SU-DHL-6 (cell line): Measurements from ENCODE around the gene ZNF862.
A peak's percentile ranks its signal among the peaks of the same experiment; 100 is the strongest.

ENCODE experiments used
- H2AFZ ChIP-seq: fragments of 200-600 bp; sonication (generic); 2 replicates; pipeline ENCODE4 v1.6.1; 2014; ENCODE audit warnings: low read depth, mild to moderate bottlenecking, moderate library complexity, mixed read lengths, antibody characterized with exemption, low read length; ENCODE audit not compliant: severe bottlenecking
- H3F3A ChIP-seq: fragments of 200-600 bp; shearing (Covaris generic); 2 replicates; pipeline ENCODE4 v1.6.0; 2016; ENCODE audit warnings: antibody characterized with exemption, mild to moderate bottlenecking; ENCODE audit not compliant: insufficient read depth
- H3K27ac ChIP-seq: fragments of 200-600 bp; sonication (generic); 2 replicates; pipeline ENCODE4 v1.5.1; 2016; ENCODE audit warnings: low read depth, mild to moderate bottlenecking, low read length, moderate library complexity, mixed read lengths
- H3K27me3 ChIP-seq: fragments of 200-600 bp; sonication (generic), shearing (Covaris generic); 2 replicates; pipeline ENCODE4 v1.6.0; 2014; ENCODE audit warnings: mild to moderate bottlenecking, low read length
- H3K36me3 ChIP-seq: fragments of 200-600 bp; sonication (generic); 2 replicates; pipeline ENCODE4 v1.6.1; 2014; ENCODE audit warnings: mild to moderate bottlenecking, low read length, mixed read lengths
- H3K4me2 ChIP-seq: fragments of 300-600, 200-600 bp; shearing (Covaris generic), sonication (generic); 2 replicates; pipeline ENCODE4 v1.6.0; 2014; ENCODE audit warnings: low read length, low read depth, mild to moderate bottlenecking; ENCODE audit not compliant: poor library complexity, severe bottlenecking
- H3K4me3 ChIP-seq: fragments of 200-600 bp; sonication (generic); 2 replicates; pipeline ENCODE4 v1.5.1; 2014; ENCODE audit warnings: antibody characterized with exemption, low read length, mild to moderate bottlenecking, mixed read lengths; ENCODE audit not compliant: insufficient read depth, poor library complexity, severe bottlenecking
- H3K79me2 ChIP-seq: fragments of 200-600 bp; sonication (generic); 2 replicates; pipeline ENCODE4 v1.6.1; 2014; ENCODE audit warnings: mild to moderate bottlenecking, low read length, moderate library complexity; ENCODE audit not compliant: insufficient read depth
- H3K9ac ChIP-seq: fragments of 200-600 bp; sonication (generic); 2 replicates; pipeline ENCODE4 v1.7.0; 2014; ENCODE audit warnings: mild to moderate bottlenecking, low read length
- H3K9me2 ChIP-seq: fragments of 200-600 bp; sonication (generic); replicated peaks from 2 replicates; pipeline ENCODE4 v1.6.1; 2014; ENCODE audit warnings: low read length; ENCODE audit not compliant: insufficient read depth
- H3K9me3 ChIP-seq: fragments of 200-600 bp; sonication (generic); 2 replicates; pipeline ENCODE4 v1.6.1; 2014; ENCODE audit warnings: low read length, mixed read lengths; ENCODE audit not compliant: insufficient read depth
- H4K20me1 ChIP-seq: fragments of 200-600 bp; sonication (generic); 2 replicates; pipeline ENCODE4 v1.6.1; 2014; ENCODE audit warnings: low read depth, mild to moderate bottlenecking, antibody characterized with exemption, low read length, moderate library complexity, mixed read lengths
- EZH2phosphoT487 ChIP-seq: fragments of 200-600 bp; sonication (generic), shearing (Covaris generic); conservative IDR thresholded peaks from 2 replicates; pipeline ENCODE4 v1.6.1; 2018; ENCODE audit warnings: mild to moderate bottlenecking, antibody characterized with exemption, low read length, moderate library complexity, mixed read lengths
- TF ChIP-seq, protein P1 (sequence below): fragments of 200-600 bp; sonication (generic); IDR thresholded peaks from one replicate; pipeline ENCODE4 v1.5.1; 2017; ENCODE audit warnings: antibody characterized with exemption, mild to moderate bottlenecking, low read length, moderate library complexity; ENCODE audit not compliant: insufficient read depth, poor library complexity, severe bottlenecking

Gene ZNF862

DNA sequence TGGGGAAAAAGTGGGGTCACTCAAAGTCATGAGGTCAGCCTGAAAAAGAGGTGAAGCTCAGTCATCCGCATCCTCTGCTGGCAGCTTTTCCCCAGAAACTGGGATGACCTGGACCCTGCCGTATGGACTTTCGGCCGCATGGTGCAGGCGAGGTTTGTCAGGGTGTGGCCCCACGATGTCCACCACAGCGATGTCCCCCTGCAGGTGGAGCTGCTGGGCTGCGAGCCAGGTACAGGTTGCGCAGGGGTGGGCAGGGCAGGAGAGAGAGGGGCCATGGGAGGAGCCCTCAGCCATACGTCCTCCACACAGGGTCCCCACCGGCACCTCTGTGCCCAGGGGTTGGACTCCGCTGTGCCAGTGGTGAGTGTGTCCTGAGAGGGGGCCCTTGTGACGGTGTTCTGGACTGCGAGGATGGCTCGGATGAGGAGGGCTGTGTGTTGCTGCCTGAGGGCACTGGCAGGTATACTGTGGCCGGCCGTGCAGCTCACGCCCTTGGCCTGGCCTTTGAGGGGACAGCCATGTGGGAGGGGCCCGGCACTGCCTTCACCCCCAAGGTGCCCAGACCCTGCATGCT, 41.8 kb upstream of the ZNF862 start:
- no peaks in the 10 kb centered on the region for H3F3A ChIP-seq
- H3K9me2 ChIP-seq, result no peaks in the 10 kb centered on the region
- no peaks in the 10 kb centered on the region for H3K27me3 ChIP-seq

DNA sequence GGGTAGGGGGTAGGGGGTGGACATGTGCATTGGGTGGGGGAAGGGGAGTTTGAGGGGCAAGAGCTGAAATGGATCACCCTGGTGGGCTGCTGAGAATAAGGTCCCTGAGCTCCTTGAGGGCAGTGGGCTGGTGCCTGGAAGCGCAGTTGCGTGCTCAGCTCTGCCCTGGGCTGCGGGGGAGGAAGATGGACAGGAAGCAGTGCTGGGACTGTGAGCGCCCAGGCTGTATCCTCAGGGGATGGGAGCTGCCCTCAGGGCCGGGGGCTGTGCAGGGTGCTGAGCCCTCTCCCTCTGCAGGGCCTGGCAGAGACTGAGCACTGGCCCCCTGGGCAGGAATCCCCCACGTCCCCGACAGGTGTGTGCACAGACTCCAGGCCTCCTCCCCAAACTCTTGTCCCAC, 40.4 kb upstream of the ZNF862 start:
- Histone ChIP-seq H3K4me3 (no peak overlapping the region), H3K36me3 (no peaks in the 10 kb centered on the region), H4K20me1 (no peaks in the 10 kb centered on the region), H3K9me3 (no peaks in the 10 kb centered on the region), H3K9me2 (no peaks in the 10 kb centered on the region), H2AFZ (no peak overlapping the region), H3K27ac (no peak overlapping the region), H3F3A (no peaks in the 10 kb centered on the region), H3K79me2 (no peaks in the 10 kb centered on the region), H3K27me3 (no peaks in the 10 kb centered on the region), H3K9ac (no peak overlapping the region), H3K4me2 (no peak overlapping the region)
- TF ChIP-seq, protein P1, sequence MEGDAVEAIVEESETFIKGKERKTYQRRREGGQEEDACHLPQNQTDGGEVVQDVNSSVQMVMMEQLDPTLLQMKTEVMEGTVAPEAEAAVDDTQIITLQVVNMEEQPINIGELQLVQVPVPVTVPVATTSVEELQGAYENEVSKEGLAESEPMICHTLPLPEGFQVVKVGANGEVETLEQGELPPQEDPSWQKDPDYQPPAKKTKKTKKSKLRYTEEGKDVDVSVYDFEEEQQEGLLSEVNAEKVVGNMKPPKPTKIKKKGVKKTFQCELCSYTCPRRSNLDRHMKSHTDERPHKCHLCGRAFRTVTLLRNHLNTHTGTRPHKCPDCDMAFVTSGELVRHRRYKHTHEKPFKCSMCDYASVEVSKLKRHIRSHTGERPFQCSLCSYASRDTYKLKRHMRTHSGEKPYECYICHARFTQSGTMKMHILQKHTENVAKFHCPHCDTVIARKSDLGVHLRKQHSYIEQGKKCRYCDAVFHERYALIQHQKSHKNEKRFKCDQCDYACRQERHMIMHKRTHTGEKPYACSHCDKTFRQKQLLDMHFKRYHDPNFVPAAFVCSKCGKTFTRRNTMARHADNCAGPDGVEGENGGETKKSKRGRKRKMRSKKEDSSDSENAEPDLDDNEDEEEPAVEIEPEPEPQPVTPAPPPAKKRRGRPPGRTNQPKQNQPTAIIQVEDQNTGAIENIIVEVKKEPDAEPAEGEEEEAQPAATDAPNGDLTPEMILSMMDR, result no peak
- TF ChIP-seq EZH2phosphoT487, result no peak

More for the DNA sequence above, 41.8 kb upstream of the ZNF862 start:
- TF ChIP-seq, protein P1, result no peak
- TF ChIP-seq EZH2phosphoT487, result no peak
- no peak overlapping the region for H3K4me3 ChIP-seq
- H3K27ac ChIP-seq, result no peak overlapping the region
- H3K4me2 ChIP-seq, result no peak overlapping the region
- H2AFZ ChIP-seq, result no peak overlapping the region
- H3K36me3 ChIP-seq, result no peaks in the 10 kb centered on the region
- no peaks in the 10 kb centered on the region for H4K20me1 ChIP-seq
- no peaks in the 10 kb centered on the region for H3K79me2 ChIP-seq
- H3K9ac ChIP-seq, result no peak overlapping the region
- H3K9me3 ChIP-seq, result no peaks in the 10 kb centered on the region

DNA sequence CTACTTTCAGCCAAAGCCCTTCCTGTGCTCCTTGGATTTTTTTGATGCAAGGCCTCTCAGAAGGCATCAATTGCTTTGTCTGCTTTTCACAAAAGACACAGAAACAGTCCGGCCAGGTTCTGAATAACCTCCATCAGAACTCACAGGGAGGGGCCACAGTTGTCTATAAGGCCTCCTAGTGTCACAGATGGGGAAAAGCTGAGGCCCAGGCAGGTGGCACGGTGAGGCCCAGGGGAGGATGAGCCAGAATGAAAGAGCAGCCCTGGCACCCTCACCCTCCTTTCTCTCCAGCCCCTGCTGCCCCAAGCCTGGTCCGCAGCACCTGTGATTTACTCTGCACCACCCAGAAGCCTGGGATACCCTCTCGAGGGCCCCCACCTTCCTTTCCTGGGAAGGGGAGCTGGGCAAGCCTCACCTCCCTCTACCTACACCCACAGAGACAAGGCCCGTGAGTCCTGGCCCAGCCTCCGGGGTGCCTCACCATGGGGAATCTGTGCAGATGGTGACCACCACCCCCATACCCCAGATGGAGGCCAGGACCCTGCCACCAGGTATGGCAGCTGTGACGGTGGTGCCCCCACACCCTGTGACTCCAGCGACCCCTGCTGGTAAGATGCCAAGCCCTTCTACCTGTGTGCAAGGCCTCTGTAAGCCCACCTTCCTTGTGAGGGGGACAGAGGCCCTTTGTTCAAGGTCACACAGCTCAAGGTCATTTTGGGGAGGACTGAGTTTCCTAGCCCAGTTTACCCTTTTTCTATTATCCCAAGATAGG, 38.6 kb upstream of the ZNF862 start:
- Histone ChIP-seq H3K27ac (no peak overlapping the region), H3K9me3 (no peaks in the 10 kb centered on the region), H3K4me3 (no peak overlapping the region), H3K9ac (no peak overlapping the region), H3K79me2 (no peaks in the 10 kb centered on the region), H3F3A (no peaks in the 10 kb centered on the region), H3K4me2 (no peak overlapping the region), H3K36me3 (no peaks in the 10 kb centered on the region), H3K9me2 (no peaks in the 10 kb centered on the region), H4K20me1 (no peaks in the 10 kb centered on the region), H3K27me3 (no peaks in the 10 kb centered on the region), H2AFZ (no peak overlapping the region)
- TF ChIP-seq, protein P1, result peak; percentile 78
- no peak for TF ChIP-seq EZH2phosphoT487
